Activated CD8-positive, alpha-beta memory T cell treated with anti-CD3 and anti-CD28 coated beads, Interleukin-2, amount 10 ng/mL, durations not matched to agents 7 days and 5 days (primary cell): ENCODE measurements around the gene AKR1B1. TPM values are rescaled to one million over a fixed set of nuclear protein-coding genes. Genes with fewer than 3 reads are reported as not detected.

ENCODE experiments used
- ATAC-seq: fragments of 150-1000 bp; cut with Tn5 transposase; one replicate; pipeline ENCODE4 v1.10.0; 2021; ENCODE audit warnings: moderate library complexity
- CTCF ChIA-PET: fragments of 350-600 bp; sonication (Branson Sonifier 250); formaldehyde crosslinking; loops from one replicate; lab custom pipeline; 2021; ENCODE audit warnings: antibody characterized with exemption; lab: Charles Lee
- DNase-seq: peaks from one replicate; pipeline ENCODE4 v3.0.0-alpha.2; 2020
- H3K27ac Mint-ChIP-seq: one replicate; pipeline ENCODE4 v1.8.0; 2021; ENCODE audit warnings: mild to moderate bottlenecking, mixed read lengths
- H3K27me3 Mint-ChIP-seq: one replicate; pipeline ENCODE4 v1.8.0; 2021; ENCODE audit warnings: mixed read lengths
- H3K36me3 Mint-ChIP-seq: one replicate; pipeline ENCODE4 v1.8.0; 2021; ENCODE audit warnings: mild to moderate bottlenecking, mixed read lengths
- H3K4me1 Mint-ChIP-seq: one replicate; pipeline ENCODE4 v1.8.0; 2021; ENCODE audit warnings: mixed read lengths
- H3K4me3 Mint-ChIP-seq: one replicate; pipeline ENCODE4 v1.8.0; 2021; ENCODE audit warnings: mild to moderate bottlenecking, moderate library complexity, mixed read lengths
- H3K9me3 Mint-ChIP-seq: one replicate; pipeline ENCODE4 v1.8.0; 2022; ENCODE audit warnings: low read depth, mixed read lengths
- total RNA-seq, 2 experiments: library from RNA; stranded (reverse); gene quantifications; one replicate each; pipeline ENCODE4 v1.2.3, GENCODE V29; 2021

AKR1B1 gene
- total RNA-seq, 2 experiments from 2014 or later, result 96.2 to 113 TPM

DNA sequence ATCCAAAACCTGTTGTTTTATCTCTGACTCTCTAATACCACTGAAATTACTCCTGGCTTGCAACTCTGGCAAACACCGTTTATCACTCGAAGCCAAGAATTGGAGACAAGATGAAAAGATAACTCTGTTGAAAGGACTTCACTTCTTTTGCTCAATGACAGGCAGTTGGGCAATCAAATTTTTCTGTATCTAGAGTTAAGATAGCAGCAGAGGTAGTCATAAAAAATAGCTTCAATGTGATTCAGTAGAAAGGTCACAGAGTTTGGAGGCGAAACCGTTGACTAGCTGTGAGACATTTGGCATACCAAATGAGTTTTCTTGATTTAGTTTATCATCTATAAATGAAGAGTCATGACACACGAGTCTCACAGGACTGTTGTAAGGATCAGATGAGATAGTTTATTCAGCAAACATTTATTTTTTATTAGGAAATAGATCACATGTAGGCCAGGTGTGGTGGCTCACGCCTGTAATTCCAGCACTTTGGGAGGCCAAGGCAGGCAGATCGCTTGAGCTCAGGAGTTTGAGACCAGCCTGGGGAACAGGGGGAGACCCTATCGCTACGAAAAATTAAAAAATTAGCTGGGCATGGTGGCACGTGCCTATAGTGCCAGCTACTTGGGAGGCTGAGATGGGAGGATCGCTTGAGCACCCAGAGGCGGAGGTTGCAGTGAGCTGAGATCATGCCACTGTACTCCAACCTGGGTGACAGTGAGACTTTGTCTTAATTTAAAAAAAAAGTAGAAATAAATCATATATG is 23.6 kb downstream of the AKR1B1 start:
- H3K36me3 Mint-ChIP-seq, result peaks cover 7% of the 10 kb centered on the region
- H3K27me3 Mint-ChIP-seq, result no peaks in the 10 kb centered on the region
- H3K4me1 Mint-ChIP-seq, result peaks cover 16% of the 10 kb centered on the region
- no peak for DNase-seq
- no peak overlapping the region for H3K27ac Mint-ChIP-seq
- ATAC-seq, result no peak
- H3K4me3 Mint-ChIP-seq, result no peak overlapping the region
- peaks cover 5% of the 10 kb centered on the region for H3K9me3 Mint-ChIP-seq
- CTCF ChIA-PET, result interaction anchor here (1.3 to 1.7 kb wide), 2 partner anchors 23 to 79 kb away, joined by 3 to 4 read pairs; partner anchors contain the start of gene AKR1B1

DNA sequence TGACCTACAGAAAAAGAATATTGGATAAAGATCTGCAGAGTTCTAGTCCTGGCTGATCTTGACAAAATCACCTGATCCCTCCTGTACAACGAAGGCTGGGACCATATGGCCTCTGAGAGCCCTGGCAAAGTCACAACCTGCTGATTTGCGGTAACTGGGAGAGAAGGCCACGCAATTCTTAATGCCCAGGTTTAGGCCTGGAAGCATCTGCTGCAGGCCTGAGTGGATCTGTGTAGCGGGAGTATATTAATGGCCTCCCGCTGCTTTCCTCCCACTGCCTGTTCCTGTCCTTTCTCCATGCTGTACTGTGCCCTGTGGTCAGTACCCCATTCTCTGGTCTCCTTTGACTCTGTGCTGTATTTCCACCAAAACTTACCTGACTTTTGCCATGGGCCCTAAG is 24.2 kb downstream of the AKR1B1 start:
- Mint-ChIP-seq H3K27ac (no peak overlapping the region), H3K27me3 (peaks cover 2% of the 10 kb centered on the region), H3K36me3 (peaks cover 4% of the 10 kb centered on the region), H3K4me3 (no peak overlapping the region), H3K9me3 (peaks cover 5% of the 10 kb centered on the region), H3K4me1 (peaks cover 16% of the 10 kb centered on the region)
- DNase-seq, result no peak
- ATAC-seq, result no peak
- CTCF ChIA-PET, result interaction anchor here (1.7 kb wide), 1 partner anchor 24 kb away, joined by 4 read pairs; the partner anchor contains the start of gene AKR1B1

DNA sequence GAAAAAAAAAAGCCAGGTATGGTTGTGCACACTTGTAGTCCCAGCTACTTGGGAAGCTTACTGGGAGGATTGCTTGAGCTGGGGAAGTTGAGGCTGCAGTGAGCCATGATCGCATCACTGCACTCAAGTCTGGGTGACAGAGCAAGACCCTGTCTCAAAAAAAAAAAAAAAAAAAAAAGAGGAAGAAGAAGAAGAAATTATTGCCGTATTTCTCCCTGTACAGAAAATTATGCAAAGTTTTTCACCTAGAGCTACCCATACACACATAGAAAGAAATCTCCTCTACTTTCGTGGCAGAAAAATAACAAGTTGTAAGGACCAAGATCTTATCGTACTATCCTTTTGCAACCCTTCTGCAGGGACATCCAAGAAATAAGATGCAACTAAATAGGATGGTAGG is 25.5 kb downstream of the AKR1B1 start:
- H3K27ac Mint-ChIP-seq, result no peak overlapping the region
- no peaks in the 10 kb centered on the region for H3K36me3 Mint-ChIP-seq
- H3K27me3 Mint-ChIP-seq, result peaks cover 2% of the 10 kb centered on the region
- no peak overlapping the region for H3K4me3 Mint-ChIP-seq
- CTCF ChIA-PET, result interaction anchor here (0.8 to 2.5 kb wide), 29 partner anchors 7 to 553 kb away, joined by 3 to 59 read pairs (median 6); partner anchors contain the start of genes AGBL3, AKR1B1, AKR1B15 and BPGM
- no peak for ATAC-seq
- DNase-seq, result no peak
- H3K4me1 Mint-ChIP-seq, result peaks cover 16% of the 10 kb centered on the region
- H3K9me3 Mint-ChIP-seq, result peaks cover 2% of the 10 kb centered on the region

DNA sequence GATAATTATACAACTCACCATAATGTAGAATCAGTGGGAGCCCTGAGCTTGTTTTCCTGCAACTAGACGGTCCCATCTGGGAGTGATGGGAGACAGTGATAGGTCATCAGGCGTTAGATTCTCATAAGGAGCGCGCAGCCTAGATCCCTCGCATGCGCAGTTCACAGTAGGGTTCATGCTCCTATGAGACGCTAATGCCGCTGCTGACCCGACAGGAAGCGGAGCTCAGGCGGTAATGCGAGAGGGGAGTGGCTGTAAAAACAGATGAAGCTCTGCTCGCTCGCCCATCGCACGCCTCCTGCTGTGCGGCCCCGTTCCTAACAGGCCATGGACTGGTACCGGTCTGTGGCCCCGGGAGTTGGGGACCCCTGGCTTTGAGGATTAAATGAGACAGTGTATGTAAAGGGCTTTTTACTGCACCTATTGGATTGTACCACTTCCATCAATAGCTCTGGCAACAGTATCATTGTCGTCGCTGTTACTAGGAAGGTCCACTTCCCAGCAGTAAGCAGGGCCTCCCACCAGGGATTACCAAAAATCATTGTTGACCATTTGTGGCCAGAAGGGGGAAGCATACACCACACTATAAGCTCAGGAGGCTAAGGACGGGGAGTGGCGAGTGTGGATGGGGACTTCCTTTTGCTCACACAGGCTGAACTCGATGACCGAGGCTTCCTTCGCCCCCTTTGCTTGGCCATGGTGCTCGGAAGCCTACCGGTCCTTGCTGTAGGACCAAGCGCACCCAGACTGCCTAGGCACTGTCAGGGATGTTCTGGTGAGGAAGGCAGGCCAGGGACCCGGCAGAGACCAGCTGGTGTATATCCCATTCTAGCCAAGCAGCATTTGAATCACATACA is 26.4 kb downstream of the AKR1B1 start:
- Mint-ChIP-seq H3K27me3 (peaks cover 2% of the 10 kb centered on the region), H3K36me3 (no peaks in the 10 kb centered on the region), H3K9me3 (no peaks in the 10 kb centered on the region), H3K27ac (peak overlapping the region; percentile 89), H3K4me1 (peaks cover 16% of the 10 kb centered on the region), H3K4me3 (peak overlapping the region; percentile 71)
- CTCF ChIA-PET, result interaction anchor here (0.8 to 2.5 kb wide), 38 partner anchors 8 to 554 kb away, joined by 3 to 59 read pairs (median 6); partner anchors contain the start of genes AGBL3, AKR1B1, AKR1B15 and BPGM
- DNase-seq (peak; percentile 89), ATAC-seq (peak; percentile 96)

DNA sequence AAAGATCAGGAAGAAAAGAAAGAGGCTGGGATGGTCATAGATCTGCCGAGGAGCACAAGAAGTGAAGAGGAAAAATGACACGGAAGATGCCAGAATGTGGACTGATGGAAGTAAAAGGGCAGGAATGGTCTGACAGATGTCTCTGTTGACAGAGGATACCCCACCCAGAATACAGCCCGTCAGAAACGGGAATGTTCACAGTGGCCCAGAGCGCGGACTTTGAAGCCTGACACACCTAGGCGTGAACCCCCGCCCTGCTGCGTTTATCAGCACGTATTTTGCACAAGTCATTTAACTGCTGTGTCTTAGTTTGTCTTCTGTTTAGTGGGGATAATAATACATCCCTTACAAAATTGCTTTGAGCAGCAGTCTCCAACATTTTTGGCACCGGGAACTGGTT is 27.1 kb downstream of the AKR1B1 start:
- Mint-ChIP-seq H3K4me1 (peaks cover 16% of the 10 kb centered on the region), H3K4me3 (peak overlapping the region; percentile 71)
- no peak for ATAC-seq

DNA sequence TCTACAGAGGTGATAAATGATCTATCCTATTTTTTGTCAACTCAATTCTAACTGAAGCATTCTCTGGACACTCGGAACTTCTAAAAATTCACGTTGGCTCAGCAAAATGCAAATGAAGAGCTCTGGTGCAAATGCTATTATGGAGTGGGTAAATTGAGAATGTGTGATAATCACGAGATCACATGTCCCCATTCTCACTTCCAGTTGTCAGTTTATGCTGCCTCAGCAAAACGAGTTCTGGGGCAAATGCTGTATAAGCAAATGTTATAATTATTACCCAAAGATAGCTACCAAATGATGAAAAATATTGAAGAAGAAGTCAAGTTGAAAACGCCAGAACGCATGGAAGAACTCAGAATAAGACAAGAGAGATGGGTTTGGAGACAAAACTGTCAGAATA is 29.4 kb downstream of the AKR1B1 start:
- no peaks in the 10 kb centered on the region for H3K36me3 Mint-ChIP-seq
- no peak for ATAC-seq
- H3K9me3 Mint-ChIP-seq, result no peaks in the 10 kb centered on the region

More for the DNA sequence above, 27.1 kb downstream of the AKR1B1 start:
- H3K9me3 Mint-ChIP-seq, result no peaks in the 10 kb centered on the region
- no peak overlapping the region for H3K27ac Mint-ChIP-seq
- DNase-seq, result no peak
- no peaks in the 10 kb centered on the region for H3K36me3 Mint-ChIP-seq
- H3K27me3 Mint-ChIP-seq, result peaks cover 2% of the 10 kb centered on the region
- CTCF ChIA-PET, result interaction anchor here (0.8 to 2.5 kb wide), 25 partner anchors 9 to 554 kb away, joined by 3 to 59 read pairs (median 6); partner anchors contain the start of genes AGBL3, AKR1B1, AKR1B15 and BPGM

DNA sequence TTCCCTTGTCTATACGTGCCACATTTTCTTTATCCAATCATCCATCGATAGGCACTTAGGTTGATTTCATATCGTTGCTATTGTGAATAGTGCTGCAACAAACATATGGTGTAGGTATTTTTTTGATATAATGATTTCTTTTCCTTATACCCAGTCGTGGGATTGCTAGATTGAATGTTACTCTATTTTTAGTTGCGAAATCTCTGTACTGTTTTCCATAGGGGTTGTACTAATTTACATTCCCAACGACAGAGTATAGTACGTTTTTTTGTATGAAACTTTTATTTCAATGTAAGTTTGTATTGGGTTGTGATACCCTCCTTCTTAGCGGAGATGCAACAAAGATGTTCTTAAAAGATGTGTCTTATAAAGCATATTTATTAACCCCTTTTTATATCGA is 30.0 kb downstream of the AKR1B1 start:
- H3K27me3 Mint-ChIP-seq, result peaks cover 2% of the 10 kb centered on the region
- no peak overlapping the region for H3K4me3 Mint-ChIP-seq
- DNase-seq (no peak), ATAC-seq (no peak)
- no peak overlapping the region for H3K27ac Mint-ChIP-seq
- H3K4me1 Mint-ChIP-seq, result peaks cover 19% of the 10 kb centered on the region
- no peaks in the 10 kb centered on the region for H3K9me3 Mint-ChIP-seq
- CTCF ChIA-PET, result interaction anchor here (0.7 to 2.3 kb wide), 3 partner anchors 9 to 86 kb away, joined by 3 to 7 read pairs (median 3); partner anchors contain the start of gene AKR1B1
- H3K36me3 Mint-ChIP-seq, result no peaks in the 10 kb centered on the region

More for the DNA sequence above, 29.4 kb downstream of the AKR1B1 start:
- peaks cover 2% of the 10 kb centered on the region for H3K27me3 Mint-ChIP-seq
- peaks cover 19% of the 10 kb centered on the region for H3K4me1 Mint-ChIP-seq
- DNase-seq, result no peak
- no peak overlapping the region for H3K4me3 Mint-ChIP-seq
- no peak overlapping the region for H3K27ac Mint-ChIP-seq
- CTCF ChIA-PET, result interaction anchor here (0.7 to 2.3 kb wide), 4 partner anchors 9 to 118 kb away, joined by 3 to 9 read pairs (median 5); partner anchors contain the start of gene AKR1B1

DNA sequence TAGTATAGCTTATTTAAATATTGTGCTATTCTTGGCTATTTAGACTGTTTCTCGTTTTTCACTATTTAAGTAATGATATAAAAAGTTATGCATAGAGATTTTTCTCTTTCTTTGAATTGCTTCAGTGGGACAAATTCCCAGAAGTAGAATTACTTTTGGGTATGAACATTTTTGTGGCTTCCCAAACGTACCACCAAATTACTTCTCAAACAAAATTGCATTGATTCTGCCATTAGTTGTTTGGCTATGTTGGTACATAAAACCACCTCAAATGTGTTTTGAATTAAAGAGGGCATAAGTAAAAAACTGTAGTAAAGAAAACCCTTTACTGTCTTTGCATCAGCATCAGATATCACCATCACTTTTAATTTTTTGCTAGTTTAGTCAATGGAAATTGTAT is 31.0 kb downstream of the AKR1B1 start:
- H3K4me1 Mint-ChIP-seq, result peaks cover 16% of the 10 kb centered on the region
- DNase-seq (no peak), ATAC-seq (no peak)
- H3K4me3 Mint-ChIP-seq, result no peak overlapping the region
- H3K36me3 Mint-ChIP-seq, result no peaks in the 10 kb centered on the region
- H3K27ac Mint-ChIP-seq, result no peak overlapping the region
- peaks cover 2% of the 10 kb centered on the region for H3K27me3 Mint-ChIP-seq
- CTCF ChIA-PET, result interaction anchor here (1.1 kb wide), 1 partner anchor 73 kb away, joined by 3 read pairs; no protein-coding TSS in a partner anchor
- H3K9me3 Mint-ChIP-seq, result no peaks in the 10 kb centered on the region

DNA sequence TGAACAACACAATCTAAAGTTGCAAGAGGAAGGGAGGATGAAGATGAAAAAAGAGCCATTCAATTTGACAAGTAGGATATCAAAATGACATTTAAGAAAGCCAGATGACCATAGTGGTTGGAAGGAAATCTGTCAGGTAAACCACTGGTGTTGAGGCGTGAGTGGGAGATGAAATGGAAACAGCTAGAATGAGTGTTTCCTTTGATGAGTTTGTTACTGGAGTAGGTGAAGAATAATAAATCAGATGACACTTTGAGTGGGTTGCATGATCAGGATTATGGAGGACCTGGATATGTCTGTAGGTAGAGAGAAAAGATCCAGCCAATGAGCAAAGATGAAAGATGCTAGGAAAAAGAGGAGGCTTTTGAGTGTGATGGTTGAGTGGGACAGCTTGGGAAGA is 33.1 kb downstream of the AKR1B1 start:
- no peaks in the 10 kb centered on the region for H3K36me3 Mint-ChIP-seq
- no peak for ATAC-seq
- CTCF ChIA-PET, result interaction anchor here (1.4 kb wide), 1 partner anchor 11 kb away, joined by 3 read pairs; no protein-coding TSS in a partner anchor
- no peak overlapping the region for H3K4me3 Mint-ChIP-seq
- H3K4me1 Mint-ChIP-seq, result peaks cover 4% of the 10 kb centered on the region
- peaks cover 2% of the 10 kb centered on the region for H3K27me3 Mint-ChIP-seq
- DNase-seq, result no peak
- H3K27ac Mint-ChIP-seq, result no peak overlapping the region
- no peaks in the 10 kb centered on the region for H3K9me3 Mint-ChIP-seq

DNA sequence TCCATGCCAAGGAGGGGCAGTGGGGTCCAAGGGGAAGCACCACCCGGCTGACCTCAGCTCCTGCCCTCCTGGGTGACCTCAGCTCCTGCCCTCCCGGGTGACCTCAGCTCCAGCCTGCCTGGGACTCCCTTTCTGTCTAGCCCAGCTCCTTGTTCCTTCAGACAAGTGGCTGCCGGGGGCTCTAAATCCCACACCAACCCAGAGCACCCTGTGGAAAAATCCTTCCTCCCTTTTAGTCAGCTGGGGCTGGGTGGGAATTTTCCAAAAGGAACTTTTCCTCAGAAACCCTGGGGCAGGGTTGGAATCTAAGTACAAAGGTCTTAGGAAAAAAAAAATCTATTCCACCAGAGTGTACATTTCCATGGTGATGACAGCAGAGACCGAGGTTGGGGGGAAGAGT is 36.3 kb downstream of the AKR1B1 start:
- no peaks in the 10 kb centered on the region for H3K27me3 Mint-ChIP-seq
- H3K27ac Mint-ChIP-seq, result no peak overlapping the region
- CTCF ChIA-PET, result interaction anchor here (1.3 kb wide), 1 partner anchor 10 kb away, joined by 6 read pairs; no protein-coding TSS in a partner anchor
- no peak overlapping the region for H3K4me3 Mint-ChIP-seq
- no peaks in the 10 kb centered on the region for H3K9me3 Mint-ChIP-seq
- H3K36me3 Mint-ChIP-seq, result no peaks in the 10 kb centered on the region
- DNase-seq (no peak), ATAC-seq (no peak)
- peaks cover 4% of the 10 kb centered on the region for H3K4me1 Mint-ChIP-seq

DNA sequence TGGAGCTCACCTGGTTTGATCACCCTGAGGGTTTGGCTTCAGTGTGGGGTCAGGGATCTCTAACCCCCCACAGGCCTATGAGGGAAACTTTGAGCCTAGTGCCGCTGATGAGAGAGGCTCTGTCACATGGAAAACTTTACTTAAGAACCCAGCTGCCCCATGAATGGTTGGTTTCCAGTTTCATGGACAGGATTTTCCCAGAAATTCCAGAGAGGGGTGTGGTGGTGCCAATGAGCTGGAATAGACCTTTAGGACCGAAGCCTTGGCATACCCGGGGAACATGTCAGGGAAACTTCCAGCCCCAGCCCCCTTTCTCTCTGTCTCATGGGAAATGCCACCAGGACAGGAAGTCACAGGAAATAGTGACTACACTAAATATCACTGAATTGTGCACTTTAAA is 36.9 kb downstream of the AKR1B1 start:
- Mint-ChIP-seq H3K4me3 (no peak overlapping the region), H3K27ac (no peak overlapping the region), H3K4me1 (peaks cover 4% of the 10 kb centered on the region), H3K27me3 (no peaks in the 10 kb centered on the region), H3K36me3 (no peaks in the 10 kb centered on the region), H3K9me3 (no peaks in the 10 kb centered on the region)
- DNase-seq, result no peak
- CTCF ChIA-PET, result interaction anchor here (1.3 kb wide), 1 partner anchor 11 kb away, joined by 6 read pairs; no protein-coding TSS in a partner anchor
- no peak for ATAC-seq

DNA sequence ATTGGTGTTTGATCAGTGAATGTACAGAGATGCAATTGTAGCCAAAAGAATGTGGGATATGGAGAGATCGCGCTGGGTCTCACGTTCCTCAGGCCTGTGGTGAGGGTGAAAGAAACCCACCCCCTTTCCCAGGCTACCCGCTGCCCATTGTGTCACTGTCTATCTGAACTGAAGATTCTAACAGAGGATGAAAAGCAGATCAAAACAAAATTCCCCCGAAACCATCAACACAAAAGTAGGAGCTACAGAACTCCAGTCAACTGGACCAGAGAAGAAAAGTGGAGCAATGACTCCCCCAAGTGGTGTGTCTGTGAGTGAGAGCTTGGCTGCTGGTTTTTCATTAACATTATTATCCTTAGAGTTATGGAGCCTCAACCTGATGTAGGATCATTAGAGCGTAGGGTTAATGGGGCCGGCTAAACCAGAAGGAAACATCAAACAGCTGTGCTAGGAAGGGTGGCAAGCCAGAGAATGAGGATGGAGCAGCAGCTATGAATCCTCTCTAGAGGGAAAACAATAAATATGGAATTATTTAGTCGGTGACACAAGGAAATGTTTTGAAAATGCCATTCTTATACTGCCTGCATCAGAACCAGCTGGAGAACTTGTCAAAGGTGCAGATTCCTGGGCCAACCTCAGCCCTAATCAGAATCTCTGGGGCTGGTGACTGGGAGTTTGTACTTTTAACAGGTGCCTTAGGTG is 38.3 kb downstream of the AKR1B1 start:
- no peak for ATAC-seq
- Mint-ChIP-seq H3K36me3 (no peaks in the 10 kb centered on the region), H3K27me3 (no peaks in the 10 kb centered on the region), H3K9me3 (no peaks in the 10 kb centered on the region), H3K4me1 (peaks cover under 1% of the 10 kb centered on the region), H3K27ac (no peak overlapping the region), H3K4me3 (no peak overlapping the region)
- CTCF ChIA-PET, result interaction anchor here (1.5 kb wide), 1 partner anchor 12 kb away, joined by 6 read pairs; no protein-coding TSS in a partner anchor
- no peak for DNase-seq
